ENCODE data around the gene ATP6V0E2.
A peak's percentile ranks its signal among the peaks of the same experiment; 100 is the strongest.

ATP6V0E2 gene

DNA sequence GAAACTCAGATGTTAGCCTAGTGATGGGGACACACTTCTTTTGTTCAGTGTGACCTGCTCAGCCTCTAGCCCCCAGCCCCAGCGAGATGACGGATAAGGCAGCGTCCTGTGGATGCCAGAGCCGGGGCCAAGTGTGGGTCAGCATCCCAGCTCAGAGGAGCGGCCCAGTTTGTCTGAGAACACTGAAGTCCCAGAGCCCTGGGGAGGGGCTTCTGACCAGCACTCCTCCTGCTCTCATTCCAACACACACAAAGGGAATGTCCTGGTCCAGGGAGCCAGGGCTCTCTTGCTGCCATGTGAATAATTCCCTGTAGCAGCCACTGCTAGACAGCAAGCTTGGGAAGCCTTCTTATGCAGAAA is 4.5 kb upstream of the ATP6V0E2 start:
- Histone ChIP-seq H3K4me3 (no peak overlapping the region), H4K20me1 (no peaks in the 10 kb centered on the region), H3K27ac (no peak overlapping the region), H3K4me1 (peaks cover 64 to 97% (median 95%) of the 10 kb centered on the region in 10 experiments), H3K9ac (peak overlapping the region in 2 of 11 experiments; percentile 3 to 10; a peak in 2 of 22 replicates), H3K4me2 (peak overlapping the region; percentile 63 to 99 (median 97); a peak in 21 of 22 replicates), H3K36me3 (peaks cover 0 to 5% (median 0%) of the 10 kb centered on the region in 11 experiments; a peak in 1 of 22 replicates), H3K9me3 (replicated peaks in 1 of 11) (no peaks in the 10 kb centered on the region), H3K27me3 (peaks cover 0 to 16% (median 6%) of the 10 kb centered on the region in 11 experiments; a peak in 9 of 22 replicates)
- no peak for TF ChIP-seq Cebpa-rat (IDR thresholded peaks at IDR 0.05)

DNA sequence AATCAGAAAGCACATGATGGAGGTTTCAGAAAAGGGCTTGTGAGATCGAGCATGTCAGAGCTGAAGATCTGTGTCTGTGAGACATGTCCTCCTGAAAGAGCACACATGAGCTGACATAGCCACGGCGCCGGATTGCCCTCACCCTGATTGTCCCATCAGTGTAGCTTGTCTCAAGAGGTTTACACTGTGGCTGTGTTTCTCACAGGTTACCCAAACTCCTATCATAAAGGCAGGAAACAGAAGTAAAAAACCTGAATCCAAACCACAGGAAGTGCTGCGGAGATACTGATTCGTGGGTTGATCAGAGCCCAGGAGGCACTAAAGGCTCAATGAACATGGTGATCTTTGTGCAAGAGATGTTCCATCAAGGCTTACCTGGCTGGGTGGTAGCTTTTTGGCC is 3.9 kb upstream of the ATP6V0E2 start:
- no peak overlapping the region for H3K4me3 ChIP-seq
- no peak for TF ChIP-seq Cebpa-rat (IDR thresholded peaks at IDR 0.05)
- H3K9ac ChIP-seq: peak overlapping the region in 2 of 11 experiments; percentile 3 to 9; a peak in 3 of 22 replicates
- H3K4me1 ChIP-seq: peaks cover 62 to 97% (median 94%) of the 10 kb centered on the region in 10 experiments
- H3K27ac ChIP-seq: no peak overlapping the region
- H4K20me1 ChIP-seq: no peaks in the 10 kb centered on the region
- H3K9me3 ChIP-seq (replicated peaks in 1 of 11): no peaks in the 10 kb centered on the region
- peaks cover 0 to 16% (median 6%) of the 10 kb centered on the region in 11 experiments; a peak in 9 of 22 replicates for H3K27me3 ChIP-seq
- peak overlapping the region; percentile 63 to 99 (median 97) for H3K4me2 ChIP-seq
- H3K36me3 ChIP-seq: no peaks in the 10 kb centered on the region

DNA sequence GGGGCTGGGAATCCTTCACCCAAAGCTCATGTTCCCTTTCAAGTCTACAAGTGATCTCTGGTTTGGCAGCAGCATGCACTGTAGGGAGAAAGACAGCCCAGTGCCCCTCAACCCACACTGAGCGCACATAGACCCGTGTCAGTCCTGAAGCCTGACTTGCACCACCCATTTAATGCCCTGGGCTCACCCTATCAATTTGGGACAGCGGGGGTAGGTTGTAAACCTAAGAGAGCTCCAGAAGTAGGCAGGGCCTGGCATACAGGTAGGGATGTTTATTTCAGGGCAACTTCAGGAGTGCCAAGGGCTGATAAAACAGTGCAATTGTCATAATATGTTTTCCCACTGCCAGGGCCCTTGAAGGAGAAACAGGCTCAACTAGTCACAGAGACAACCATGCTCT is 3.5 kb upstream of the ATP6V0E2 start:
- TF ChIP-seq Cebpa-rat (IDR thresholded peaks at IDR 0.05): no peak
- Histone ChIP-seq H3K36me3 (no peaks in the 10 kb centered on the region), H3K4me3 (no peak overlapping the region), H3K9ac (peak overlapping the region in 2 of 11 experiments; percentile 3 to 9; a peak in 1 of 22 replicates), H4K20me1 (no peaks in the 10 kb centered on the region), H3K27me3 (peaks cover 0 to 16% (median 6%) of the 10 kb centered on the region in 11 experiments; a peak in 9 of 22 replicates), H3K9me3 (replicated peaks in 1 of 11) (no peaks in the 10 kb centered on the region), H3K4me2 (peak overlapping the region; percentile 63 to 99 (median 97)), H3K27ac (no peak overlapping the region), H3K4me1 (peaks cover 58 to 97% (median 92%) of the 10 kb centered on the region in 10 experiments)

DNA sequence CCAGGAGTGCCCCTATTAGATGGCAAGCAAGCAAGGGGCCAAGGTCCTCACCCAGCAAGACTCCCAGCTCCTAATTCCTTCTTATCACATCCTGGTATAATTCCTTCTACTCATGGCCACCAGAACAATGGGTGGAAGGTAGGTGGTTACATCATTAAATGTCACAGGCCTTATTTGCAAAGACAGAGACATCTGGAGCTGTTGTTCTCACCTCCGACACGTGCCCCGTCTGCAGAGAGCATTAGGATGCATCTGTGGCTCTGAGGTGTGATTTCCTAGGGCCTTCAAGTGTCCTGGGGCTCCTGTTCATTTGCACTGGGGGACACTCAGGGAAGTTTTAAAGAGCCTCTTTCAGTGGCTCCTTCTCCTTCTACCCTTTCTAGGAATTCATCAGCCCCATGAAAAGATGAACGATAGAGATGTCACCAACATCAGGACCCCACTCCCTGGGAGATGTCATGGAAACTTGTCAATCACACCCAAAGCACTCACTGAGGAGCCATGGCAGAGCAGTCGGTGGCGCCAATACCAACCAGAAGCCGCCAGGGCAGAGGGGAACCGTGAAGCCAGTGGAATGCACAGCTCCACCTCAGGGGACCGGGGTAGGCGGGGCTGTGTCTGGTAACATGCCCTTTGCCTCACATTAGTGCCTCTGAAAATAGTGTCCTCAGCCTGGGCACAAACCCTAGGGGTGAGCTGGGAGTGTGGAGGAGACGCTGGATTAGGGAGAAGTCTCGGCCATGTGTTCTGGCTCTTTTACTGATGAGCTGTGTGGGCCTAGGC is 2.9 kb upstream of the ATP6V0E2 start:
- Histone ChIP-seq H3K4me2 (peak overlapping the region; percentile 45 to 99 (median 97)), H3K27me3 (peaks cover 0 to 16% (median 6%) of the 10 kb centered on the region in 11 experiments; a peak in 9 of 22 replicates), H4K20me1 (peaks cover 0 to 4% (median 0%) of the 10 kb centered on the region in 11 experiments; a peak in 1 of 22 replicates), H3K4me1 (peaks cover 52 to 95% (median 85%) of the 10 kb centered on the region in 10 experiments), H3K9me3 (replicated peaks in 1 of 11) (no peaks in the 10 kb centered on the region), H3K27ac (0 out of 22 replicates have a peak overlapping the region, but pooled peaks of 1 of the 11 experiments have one; percentile 1), H3K36me3 (no peaks in the 10 kb centered on the region), H3K4me3 (no peak overlapping the region), H3K9ac (no peak overlapping the region)
- TF ChIP-seq Cebpa-rat (IDR thresholded peaks at IDR 0.05): no peak

DNA sequence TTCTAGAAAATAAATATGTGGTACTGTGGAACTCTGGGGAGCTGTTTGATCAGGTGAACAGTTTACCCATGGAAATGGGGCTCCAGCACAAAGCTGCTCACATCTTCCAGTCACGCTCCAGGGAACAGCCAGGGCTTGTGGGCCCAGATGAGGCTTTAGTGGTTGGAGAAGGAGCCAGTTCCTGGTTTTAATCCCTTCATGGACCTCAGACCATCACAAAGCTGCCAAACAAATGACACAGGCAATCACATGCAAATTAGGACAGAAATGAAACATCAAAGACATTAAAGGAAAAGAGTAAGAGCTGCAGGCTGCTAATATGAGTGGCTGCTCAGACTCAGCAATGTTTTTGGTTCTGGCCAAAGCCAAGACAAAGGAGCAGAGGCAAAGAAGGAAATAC is 2.2 kb upstream of the ATP6V0E2 start:
- H3K9ac ChIP-seq: no peak overlapping the region

DNA sequence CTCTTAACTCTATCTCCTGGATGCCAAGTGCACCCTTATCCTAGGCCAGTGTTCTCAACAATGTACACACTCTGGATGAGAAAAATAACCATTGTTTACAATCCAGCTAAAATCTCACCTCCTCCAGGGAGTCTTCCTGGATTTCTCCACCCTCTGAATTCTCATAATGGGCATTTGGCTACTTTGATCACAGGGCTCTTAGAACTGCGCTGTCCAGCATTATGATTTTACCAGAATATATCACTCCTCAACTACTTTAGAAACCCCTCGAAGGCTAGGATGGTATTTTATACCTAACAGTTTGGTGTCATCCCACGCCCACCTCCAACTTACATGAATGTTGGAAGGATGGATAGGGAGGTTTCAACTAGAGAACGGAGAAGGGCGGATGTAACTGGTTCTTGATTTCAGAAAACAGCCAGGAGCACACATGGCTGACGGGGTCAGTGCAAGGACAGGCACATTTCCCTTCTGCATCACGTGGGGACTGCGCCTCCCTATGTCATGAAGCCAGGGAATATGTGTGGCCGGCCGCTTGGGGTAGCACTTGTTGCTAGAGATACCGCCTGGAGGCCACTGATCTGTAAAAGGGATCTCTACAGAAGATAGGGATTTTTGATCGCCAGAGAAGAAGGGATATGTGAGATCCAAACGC is 1.2 kb upstream of the ATP6V0E2 start:
- Histone ChIP-seq H3K27ac (peak overlapping the region in 3 of 11 experiments; percentile 59 to 72 (median 63); a peak in 6 of 22 replicates), H3K4me2 (peak overlapping the region; percentile 93 to 99 (median 97)), H3K9ac (peak overlapping the region in 10 of 11 experiments; percentile 67 to 83 (median 76); a peak in 15 of 22 replicates), H3K27me3 (peaks cover 0 to 16% (median 6%) of the 10 kb centered on the region in 11 experiments; a peak in 9 of 22 replicates), H3K4me3 (peak overlapping the region; percentile 70 to 81 (median 75)), H4K20me1 (peaks cover 0 to 4% (median 0%) of the 10 kb centered on the region in 11 experiments; a peak in 1 of 22 replicates), H3K36me3 (no peaks in the 10 kb centered on the region; a peak in 1 of 22 replicates), H3K4me1 (peaks cover 36 to 78% (median 69%) of the 10 kb centered on the region in 10 experiments), H3K9me3 (replicated peaks in 1 of 11) (no peaks in the 10 kb centered on the region)
- no peak for TF ChIP-seq Cebpa-rat (IDR thresholded peaks at IDR 0.05)

More for the DNA sequence above, 2.2 kb upstream of the ATP6V0E2 start:
- Histone ChIP-seq H3K4me1 (peaks cover 45 to 88% (median 79%) of the 10 kb centered on the region in 10 experiments), H4K20me1 (peaks cover 0 to 4% (median 0%) of the 10 kb centered on the region in 11 experiments; a peak in 1 of 22 replicates), H3K4me3 (no peak overlapping the region), H3K9me3 (replicated peaks in 1 of 11) (no peaks in the 10 kb centered on the region), H3K27ac (0 out of 22 replicates have a peak overlapping the region, but pooled peaks of 1 of the 11 experiments have one; percentile 1), H3K36me3 (no peaks in the 10 kb centered on the region), H3K4me2 (peak overlapping the region; percentile 45 to 99 (median 97)), H3K27me3 (peaks cover 0 to 16% (median 6%) of the 10 kb centered on the region in 11 experiments; a peak in 9 of 22 replicates)
- no peak for TF ChIP-seq Cebpa-rat (IDR thresholded peaks at IDR 0.05)

DNA sequence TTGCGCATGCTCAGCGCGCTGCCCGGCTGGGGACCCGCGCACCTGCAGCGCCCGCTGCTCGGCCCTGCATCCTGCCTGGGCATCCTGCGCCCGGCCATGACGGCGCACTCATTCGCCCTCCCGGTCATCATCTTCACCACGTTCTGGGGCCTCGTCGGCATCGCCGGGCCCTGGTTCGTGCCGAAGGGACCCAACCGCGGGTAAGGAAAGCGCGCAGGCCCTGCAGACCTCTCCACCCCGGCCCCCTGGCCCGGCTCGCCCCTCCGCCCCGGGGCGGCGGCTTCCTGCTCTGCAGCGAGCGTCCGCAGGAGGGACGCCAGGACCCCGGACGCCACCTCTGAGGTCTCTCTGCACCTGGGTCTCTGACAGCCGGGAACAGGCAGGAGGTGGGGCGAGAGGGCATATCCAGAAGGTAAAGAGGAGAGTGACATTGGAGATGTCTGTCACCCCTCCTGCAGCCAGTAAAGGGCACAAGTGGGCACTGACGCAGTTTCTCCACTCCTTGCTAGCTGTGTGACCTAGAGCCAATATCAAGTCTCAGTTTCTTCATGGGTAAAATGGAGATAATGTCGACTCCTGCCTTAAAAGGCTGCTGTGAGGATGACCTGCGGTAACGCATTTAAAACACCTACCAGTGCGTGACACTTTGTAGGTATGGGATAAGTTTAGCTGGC is 338 bp downstream of the ATP6V0E2 start:
- peak overlapping the region; percentile 93 to 99 (median 97) for H3K4me2 ChIP-seq
- peaks cover 0 to 4% (median 0%) of the 10 kb centered on the region in 11 experiments; a peak in 2 of 22 replicates for H4K20me1 ChIP-seq
- no peak for TF ChIP-seq Cebpa-rat (IDR thresholded peaks at IDR 0.05)
- peaks cover 0 to 16% (median 6%) of the 10 kb centered on the region in 11 experiments; a peak in 9 of 22 replicates for H3K27me3 ChIP-seq
- no peaks in the 10 kb centered on the region for H3K9me3 ChIP-seq (replicated peaks in 1 of 11)
- peak overlapping the region; percentile 64 to 83 (median 76); a peak in 21 of 22 replicates for H3K9ac ChIP-seq
- peak overlapping the region; percentile 70 to 81 (median 75) for H3K4me3 ChIP-seq
- peaks cover 0 to 1% (median 0%) of the 10 kb centered on the region in 11 experiments; a peak in 1 of 22 replicates for H3K36me3 ChIP-seq
- H3K4me1 ChIP-seq: peaks cover 36 to 63% (median 53%) of the 10 kb centered on the region in 10 experiments
- H3K27ac ChIP-seq: no peak overlapping the region; a peak in 2 of 22 replicates

DNA sequence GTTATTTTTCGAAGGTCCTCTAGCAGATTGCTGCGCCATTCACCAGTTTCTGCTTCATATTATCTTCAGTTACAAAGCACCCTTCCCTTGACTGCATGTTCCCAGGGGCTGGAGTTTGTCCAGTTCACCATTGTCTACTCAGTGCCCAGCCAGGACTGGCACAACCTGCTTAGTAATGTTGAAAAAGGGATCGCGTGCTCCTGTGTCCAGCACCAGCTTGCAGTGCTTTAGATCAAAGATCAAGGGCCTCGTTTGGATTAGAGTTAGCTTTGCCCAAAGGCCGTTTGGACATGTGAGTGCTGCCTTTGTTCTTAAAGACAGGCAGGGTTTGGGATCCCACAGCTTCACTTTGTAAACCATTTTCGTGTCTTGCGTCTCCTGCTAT is 867 bp downstream of the ATP6V0E2 start:
- Histone ChIP-seq H3K9ac (peak overlapping the region in 3 of 11 experiments; percentile 64 to 81 (median 76); a peak in 3 of 22 replicates), H4K20me1 (peaks cover 0 to 4% (median 0%) of the 10 kb centered on the region in 11 experiments; a peak in 2 of 22 replicates), H3K36me3 (peaks cover 0 to 5% (median 0%) of the 10 kb centered on the region in 11 experiments; a peak in 2 of 22 replicates), H3K27ac (no peak overlapping the region), H3K4me1 (peaks cover 34 to 61% (median 48%) of the 10 kb centered on the region in 10 experiments), H3K4me2 (peak overlapping the region; percentile 93 to 99 (median 97)), H3K9me3 (replicated peaks in 1 of 11) (no peaks in the 10 kb centered on the region), H3K27me3 (peaks cover 0 to 12% (median 6%) of the 10 kb centered on the region in 11 experiments; a peak in 8 of 22 replicates), H3K4me3 (peak overlapping the region in 9 of 10 experiments; percentile 70 to 81 (median 75); a peak in 13 of 20 replicates)
- no peak for TF ChIP-seq Cebpa-rat (IDR thresholded peaks at IDR 0.05)
